OCI-LY7 (cell line): ENCODE data around the gene MAP7D3. TPM values are rescaled to one million over a fixed set of nuclear protein-coding genes. Genes with fewer than 3 reads are reported as not detected.

Experiments used
- BruUV-seq: library from RNA; stranded (reverse); fragments of 400-500 nt; replicated peaks from 2 replicates; lab custom pipeline; 2021; lab: Mats Ljungman, UMichigan
- CTCF ChIA-PET: fragments of 300-600 bp; sonication (Branson Sonifier 250); formaldehyde crosslinking; loops from one replicate; lab custom pipeline; 2022; ENCODE audit warnings: antibody characterized with exemption; ENCODE audit not compliant: unreplicated experiment; lab: Charles Lee
- POLR2A ChIA-PET: fragments of 300-600 bp; sonication (Branson Sonifier 250); formaldehyde crosslinking; loops from one replicate; lab custom pipeline; 2022; ENCODE audit warnings: antibody characterized with exemption; lab: Charles Lee
- DNase-seq: peaks from one replicate; pipeline ENCODE4 v3.0.0-alpha.2; 2015; ENCODE audit warnings: low spot score
- H2AFZ ChIP-seq: fragments of 200-600 bp; sonication (generic), shearing (Covaris generic); 2 replicates; pipeline ENCODE4 v1.6.1; 2014; ENCODE audit warnings: mild to moderate bottlenecking, antibody characterized with exemption, low read length, moderate library complexity
- H3K27ac ChIP-seq: fragments of 200-600 bp; sonication (generic); 2 replicates; pipeline ENCODE4 v1.5.1; 2014; ENCODE audit warnings: mixed run types, low read depth, mild to moderate bottlenecking, moderate library complexity, low read length, inconsistent platforms; ENCODE audit not compliant: poor library complexity, severe bottlenecking
- H3K36me3 ChIP-seq: fragments of 200-600 bp; sonication (generic); 2 replicates; pipeline ENCODE4 v1.6.1; 2014; ENCODE audit warnings: mild to moderate bottlenecking, antibody characterized with exemption, low read length, moderate library complexity, mixed read lengths; ENCODE audit not compliant: insufficient read depth
- H3K4me1 ChIP-seq: fragments of 200-600 bp; sonication (generic); 2 replicates; pipeline ENCODE4 v1.5.1; 2014; ENCODE audit warnings: mild to moderate bottlenecking, low read length; ENCODE audit not compliant: insufficient read depth, poor library complexity, severe bottlenecking
- H3K4me2 ChIP-seq: fragments of 200-600 bp; sonication (generic); 2 replicates; pipeline ENCODE4 v1.6.1; 2014; ENCODE audit warnings: mild to moderate bottlenecking, low read length
- H3K4me3 ChIP-seq: fragments of 200-600 bp; sonication (generic); 2 replicates; pipeline ENCODE4 v1.5.1; 2014; ENCODE audit warnings: mild to moderate bottlenecking, low read depth, low read length; ENCODE audit not compliant: poor library complexity, severe bottlenecking
- H3K79me2 ChIP-seq: fragments of 200-600 bp; sonication (generic); 2 replicates; pipeline ENCODE4 v1.6.1; 2016; ENCODE audit warnings: low read depth, mild to moderate bottlenecking, low read length, moderate library complexity, mixed read lengths; ENCODE audit not compliant: insufficient read depth
- H3K9me2 ChIP-seq: fragments of 200-600 bp; sonication (generic); 2 replicates; pipeline ENCODE4 v1.6.1; 2016; ENCODE audit warnings: mild to moderate bottlenecking, low read length, mixed read lengths; ENCODE audit not compliant: insufficient read depth
- H3K9me3 ChIP-seq: fragments of 200-600 bp; sonication (generic); 2 replicates; pipeline ENCODE4 v1.6.1; 2014; ENCODE audit warnings: mild to moderate bottlenecking, mixed run types, low read length, mixed read lengths
- H4K20me1 ChIP-seq: fragments of 200-600 bp; sonication (generic); 2 replicates; pipeline ENCODE4 v1.6.1; 2014; ENCODE audit warnings: mild to moderate bottlenecking, antibody characterized with exemption, low read length, moderate library complexity, mixed read lengths; ENCODE audit not compliant: insufficient read depth
- EZH2phosphoT487 ChIP-seq: fragments of 200-600 bp; sonication (generic); IDR thresholded peaks from 2 replicates; pipeline ENCODE4 v1.6.1; 2018; ENCODE audit warnings: low read depth, borderline replicate concordance, mild to moderate bottlenecking, mixed run types, antibody characterized with exemption, low read length, moderate library complexity, mixed read lengths
- intact Hi-C: fragments of 100-400 bp; cut with micrococcal nuclease; formaldehyde crosslinking; loops from one replicate; pipeline ENCODE4 v1.10.0; 2022; ENCODE audit not compliant: unreplicated experiment
- total RNA-seq, 2 experiments: library from RNA; depleted of rRNA in 1 of 2; stranded (reverse); fragments of >200 nt in 1 of 2; shearing (Covaris generic) in 1 of 2; gene quantifications; 2 replicates each; pipeline ENCODE4 v1.2.3, GENCODE V29; 2014 to 2022
- TF ChIP-seq, protein P1 (sequence below): fragments of 200-600 bp; sonication (generic); conservative IDR thresholded peaks from 2 replicates; pipeline ENCODE4 v1.5.1; 2014; ENCODE audit warnings: mild to moderate bottlenecking, antibody characterized with exemption, low read length, moderate library complexity, mixed read lengths

The MAP7D3 gene
- total RNA-seq, 2 experiments from 2014 or later, result 7.7 to 15.6 TPM

DNA sequence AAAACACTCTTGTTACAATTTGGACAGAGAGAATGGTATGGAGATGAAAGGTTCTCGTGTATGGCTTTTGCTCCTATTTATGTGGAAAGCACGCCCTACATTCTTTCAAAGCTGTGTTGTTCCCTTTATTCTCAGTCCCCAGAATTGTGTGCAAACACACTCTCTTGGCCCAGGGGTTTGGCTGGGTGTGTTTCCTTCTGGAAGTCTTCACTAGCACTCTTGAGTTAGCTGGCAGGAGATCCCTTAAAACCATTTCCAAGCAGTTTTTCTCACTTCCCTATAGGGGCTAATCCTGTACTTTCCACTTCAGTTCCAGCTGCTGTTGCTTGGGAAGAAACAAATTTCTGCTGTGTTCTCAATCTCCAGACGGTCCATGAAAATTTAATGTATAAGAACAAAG is 68.8 kb downstream of the MAP7D3 start:
- CTCF ChIA-PET, result no interaction called here
- POLR2A ChIA-PET, result interaction anchor here (0.7 kb wide), 1 partner anchor 870 kb away, joined by 4 read pairs; no protein-coding TSS in a partner anchor
- intact Hi-C loops, result no loop called here
- Histone ChIP-seq H4K20me1 (no peaks in the 10 kb centered on the region), H3K9me2 (no peaks in the 10 kb centered on the region), H3K27ac (no peak overlapping the region), H3K4me1 (no peaks in the 10 kb centered on the region), H2AFZ (no peak overlapping the region), H3K79me2 (no peaks in the 10 kb centered on the region), H3K9me3 (no peaks in the 10 kb centered on the region), H3K4me3 (no peak overlapping the region), H3K4me2 (no peak overlapping the region), H3K36me3 (no peaks in the 10 kb centered on the region)
- BruUV-seq, result no TSS peak
- no peak for TF ChIP-seq EZH2phosphoT487
- TF ChIP-seq, protein P1, sequence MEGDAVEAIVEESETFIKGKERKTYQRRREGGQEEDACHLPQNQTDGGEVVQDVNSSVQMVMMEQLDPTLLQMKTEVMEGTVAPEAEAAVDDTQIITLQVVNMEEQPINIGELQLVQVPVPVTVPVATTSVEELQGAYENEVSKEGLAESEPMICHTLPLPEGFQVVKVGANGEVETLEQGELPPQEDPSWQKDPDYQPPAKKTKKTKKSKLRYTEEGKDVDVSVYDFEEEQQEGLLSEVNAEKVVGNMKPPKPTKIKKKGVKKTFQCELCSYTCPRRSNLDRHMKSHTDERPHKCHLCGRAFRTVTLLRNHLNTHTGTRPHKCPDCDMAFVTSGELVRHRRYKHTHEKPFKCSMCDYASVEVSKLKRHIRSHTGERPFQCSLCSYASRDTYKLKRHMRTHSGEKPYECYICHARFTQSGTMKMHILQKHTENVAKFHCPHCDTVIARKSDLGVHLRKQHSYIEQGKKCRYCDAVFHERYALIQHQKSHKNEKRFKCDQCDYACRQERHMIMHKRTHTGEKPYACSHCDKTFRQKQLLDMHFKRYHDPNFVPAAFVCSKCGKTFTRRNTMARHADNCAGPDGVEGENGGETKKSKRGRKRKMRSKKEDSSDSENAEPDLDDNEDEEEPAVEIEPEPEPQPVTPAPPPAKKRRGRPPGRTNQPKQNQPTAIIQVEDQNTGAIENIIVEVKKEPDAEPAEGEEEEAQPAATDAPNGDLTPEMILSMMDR, result no peak
- no peak for DNase-seq

DNA sequence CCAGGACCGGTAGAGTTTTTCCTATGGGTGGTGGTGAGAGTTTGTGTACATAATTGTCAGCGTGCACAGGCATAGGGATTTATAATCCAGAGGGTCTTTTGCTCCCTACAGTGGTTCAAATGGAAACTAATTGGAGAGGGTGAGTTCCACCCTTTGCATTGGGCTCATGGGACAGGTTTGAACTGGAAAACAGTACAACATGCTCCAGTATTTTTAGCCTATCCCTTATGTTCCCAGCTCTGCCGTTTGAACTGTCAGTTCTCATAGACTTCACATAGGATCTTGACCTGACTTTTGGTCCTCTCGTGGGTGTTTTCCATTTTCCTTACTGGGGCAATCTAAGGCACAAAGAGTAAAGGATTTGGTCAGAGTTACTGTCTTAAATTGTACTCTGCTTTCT is 72.1 kb downstream of the MAP7D3 start:
- ChIA-PET POLR2A (no interaction called here), CTCF (no interaction called here)
- no peaks in the 10 kb centered on the region for H3K4me1 ChIP-seq

DNA sequence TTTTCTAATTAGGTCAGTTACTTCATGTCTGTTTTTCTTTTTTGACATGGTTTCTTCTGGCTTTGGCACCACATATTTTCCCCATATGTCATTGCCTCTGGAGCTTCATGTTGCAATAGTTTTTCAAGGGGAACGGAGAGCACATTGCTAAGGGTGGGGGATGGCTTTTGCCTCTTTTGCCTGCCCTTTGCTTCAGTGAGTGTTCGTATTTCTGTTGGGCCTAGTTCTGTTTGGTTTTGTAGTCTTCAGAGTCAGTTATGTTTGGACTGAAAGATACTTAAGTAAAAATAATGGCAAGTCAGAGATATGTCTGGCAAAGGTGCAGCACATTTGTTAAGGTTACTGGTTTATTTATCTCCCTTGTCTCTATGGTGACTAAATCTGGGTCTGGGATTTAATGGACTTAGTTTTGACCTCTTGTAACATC is 74.8 kb downstream of the MAP7D3 start:
- intact Hi-C loops, result no loop called here
- no peaks in the 10 kb centered on the region for H3K79me2 ChIP-seq
- H3K4me2 ChIP-seq, result no peak overlapping the region
- BruUV-seq, result no TSS peak
- ChIA-PET CTCF (no interaction called here), POLR2A (no interaction called here)
- no peaks in the 10 kb centered on the region for H3K4me1 ChIP-seq
- no peak for DNase-seq
- no peaks in the 10 kb centered on the region for H4K20me1 ChIP-seq
- no peaks in the 10 kb centered on the region for H3K9me3 ChIP-seq
- no peak overlapping the region for H3K4me3 ChIP-seq
- no peak overlapping the region for H2AFZ ChIP-seq
- no peak overlapping the region for H3K27ac ChIP-seq
- H3K36me3 ChIP-seq, result no peaks in the 10 kb centered on the region
- H3K9me2 ChIP-seq, result no peaks in the 10 kb centered on the region
- TF ChIP-seq, protein P1, result no peak
- no peak for TF ChIP-seq EZH2phosphoT487

More for the DNA sequence above, 72.1 kb downstream of the MAP7D3 start:
- intact Hi-C loops, result no loop called here
- no peak for DNase-seq
- no peak overlapping the region for H3K27ac ChIP-seq
- no peaks in the 10 kb centered on the region for H4K20me1 ChIP-seq
- H3K79me2 ChIP-seq, result no peaks in the 10 kb centered on the region
- H3K9me2 ChIP-seq, result no peaks in the 10 kb centered on the region
- H3K36me3 ChIP-seq, result no peaks in the 10 kb centered on the region
- no peak overlapping the region for H3K4me2 ChIP-seq
- no TSS peak for BruUV-seq
- H3K9me3 ChIP-seq, result no peaks in the 10 kb centered on the region
- no peak overlapping the region for H2AFZ ChIP-seq
- no peak overlapping the region for H3K4me3 ChIP-seq
- TF ChIP-seq, protein P1, result no peak
- no peak for TF ChIP-seq EZH2phosphoT487
